Right lobe of liver (tissue), 6 donors: ENCODE results near the gene LOXL3. TPM values are rescaled to one million over a fixed set of nuclear protein-coding genes. Genes with fewer than 3 reads are reported as not detected.

Experiments
- ATAC-seq, 4 donors: fragments of 200-7000 bp; cut with Tn5 transposase; one replicate each; pipeline ENCODE4 v1.9.1; 2020; ENCODE audit warnings: mild to moderate bottlenecking in 4 of 4, moderate library complexity in 4 of 4
- DNase-seq, 3 donors: peaks; one replicate each; pipeline ENCODE4 v3.0.0-alpha.2; 2020
- H3K27ac ChIP-seq, 3 donors: fragments of 200-600 bp; one replicate each; pipeline ENCODE4 v1.8.0; 2022
- H3K27me3 ChIP-seq, 2 donors: fragments of 200-600 bp; one replicate each; pipeline ENCODE4 v1.8.0; 2022
- H3K36me3 ChIP-seq, 4 donors: fragments of 200-600 bp; sonication (generic) in 1 of 4; one replicate each; pipeline versions ENCODE4 v1.5.1 to v1.8.0; 2017 to 2022; ENCODE audit warnings: control low read depth in 1 of 4
- H3K4me1 ChIP-seq, 4 donors: fragments of 200-600 bp; sonication (generic) in 1 of 4; one replicate each; pipeline versions ENCODE4 v1.5.1 to v1.8.0; 2017 to 2022; ENCODE audit warnings: control low read depth in 1 of 4
- H3K4me3 ChIP-seq, 3 donors: fragments of 200-600 bp; one replicate each; pipeline ENCODE4 v1.8.0; 2022
- H3K9me3 ChIP-seq, 4 donors: fragments of 200-600 bp; sonication (generic) in 1 of 4; one replicate each; pipeline versions ENCODE4 v1.5.1 to v1.8.0; 2017 to 2022; ENCODE audit warnings: control low read depth in 1 of 4
- CTCF ChIP-seq, 4 donors: fragments of 200-600 bp in 3 of 4; fragments of 450-650 bp in 1 of 4; IDR thresholded peaks; one replicate each; pipeline versions ENCODE4 v1.5.1 to v1.8.0; 2016 to 2022; ENCODE audit warnings: antibody characterized with exemption in 4 of 4, mild to moderate bottlenecking in 2 of 4
- POLR2A ChIP-seq: fragments of 450-650 bp; IDR thresholded peaks from one replicate; pipeline ENCODE4 v1.6.1; 2017; ENCODE audit warnings: antibody characterized with exemption, mild to moderate bottlenecking
- WGBS: methylation state at CpG from one replicate; pipeline ENCODE4 v1.1.6; 2018; ENCODE audit warnings: low coverage, low lambda C conversion rate; ENCODE audit not compliant: insufficient coverage; ENCODE audit errors: missing lambda C conversion rate; 5-methylcytosine and 5-hydroxymethylcytosine counted together
- intact Hi-C, 2 donors: fragments of 100-400 bp; cut with DNase I; formaldehyde crosslinking; loops; one replicate each; pipeline versions ENCODE4 v1.11.2 to v1.14.1; 2022
- total RNA-seq, 6 experiments: library from RNA; depleted of rRNA in 2 of 6; stranded (reverse); fragments of >200 nt in 2 of 6; fragmentation: NEBNext Ultra II Directional in 3 of 6; extraction: Animal tissue kit (Norgen Biotek cat#: 25700) in 3 of 6; gene quantifications; one replicate each; pipeline versions ENCODE4 v1.1.0 to v1.2.4, GENCODE V29; 2016 to 2023
- donor health status: DM: no; HTN: yes; CAD: no.
- donor health status: DM: no; HTN: no; CAD: no.
- donor health status: DM: no; HTN: no; CAD: no.
- donor health status: DM: no; HTN: yes; CAD: no.
- donor health status: DM: no; HTN: yes; CAD: no.

The LOXL3 gene
- total RNA-seq, 6 experiments from 2014 or later: 0.92 to 3.3 (median 1.8) TPM

GRCh38 chr2:74576211-74576862 lies 22.6 kb upstream of the LOXL3 start:
- H3K4me3 ChIP-seq: no peak overlapping the region
- 89% methylated on average over 6 of the region's 7 CpGs for WGBS
- no peak for TF ChIP-seq CTCF (IDR thresholded peaks at IDR 0.05)
- no peak for TF ChIP-seq POLR2A
- H3K36me3 ChIP-seq: no peaks in the 10 kb centered on the region
- H3K27ac ChIP-seq: peak overlapping the region in 1 of 3 donors; percentile 13
- no peaks in the 10 kb centered on the region for H3K27me3 ChIP-seq
- ATAC-seq: peak in 3 of 4 donors; percentile 17 to 43 (median 21)
- H3K9me3 ChIP-seq: no peaks in the 10 kb centered on the region
- DNase-seq: no peak
- intact Hi-C loops: no loop called here
- H3K4me1 ChIP-seq: no peaks in the 10 kb centered on the region

- DNase-seq: no peak
- Histone ChIP-seq H3K27ac (no peak overlapping the region), H3K4me1 (no peaks in the 10 kb centered on the region), H3K9me3 (no peaks in the 10 kb centered on the region), H3K27me3 (no peaks in the 10 kb centered on the region), H3K36me3 (no peaks in the 10 kb centered on the region), H3K4me3 (no peak overlapping the region)
- no peak for ATAC-seq
- TF ChIP-seq POLR2A: no peak
- no peak for TF ChIP-seq CTCF (IDR thresholded peaks at IDR 0.05)
- 74% methylated on average over 3 of the region's 4 CpGs for WGBS
- intact Hi-C loops: no loop called here
These were observed 21.6 kb upstream of the LOXL3 start for GRCh38 chr2:74575320-74575719.

- H3K36me3 ChIP-seq: no peaks in the 10 kb centered on the region
- no peak overlapping the region for H3K4me3 ChIP-seq
- DNase-seq (no peak), ATAC-seq (peak; percentile 55 to 73 (median 62))
- WGBS: 40% methylated on average over 7 of the region's 7 CpGs
- TF ChIP-seq POLR2A: no peak
- no peak for TF ChIP-seq CTCF (IDR thresholded peaks at IDR 0.05)
- no peaks in the 10 kb centered on the region for H3K9me3 ChIP-seq
- intact Hi-C loops: no loop called here
- no peak overlapping the region for H3K27ac ChIP-seq
- no peaks in the 10 kb centered on the region for H3K27me3 ChIP-seq
- H3K4me1 ChIP-seq: no peaks in the 10 kb centered on the region
These were observed 20.2 kb upstream of the LOXL3 start for GRCh38 chr2:74573747-74574562.

GRCh38 chr2:74572178-74572925 lies 18.6 kb upstream of the LOXL3 start:
- DNase-seq (no peak), ATAC-seq (no peak)
- Histone ChIP-seq H3K36me3 (no peaks in the 10 kb centered on the region), H3K27ac (no peak overlapping the region), H3K27me3 (no peaks in the 10 kb centered on the region), H3K4me3 (no peak overlapping the region), H3K9me3 (no peaks in the 10 kb centered on the region), H3K4me1 (no peaks in the 10 kb centered on the region)
- WGBS: 74% methylated on average over 3 of the region's 3 CpGs
- TF ChIP-seq POLR2A (no peak), CTCF (IDR thresholded peaks at IDR 0.05) (no peak)
- intact Hi-C loops: no loop called here
